ENCODE data around the gene FBRS. TPM values are rescaled to one million over a fixed set of nuclear protein-coding genes. Genes with fewer than 3 reads are reported as not detected.

The FBRS gene
- total and polyA plus RNA-seq, 2 donors (not counting 3 experiments of a cell fraction or from before 2014, with no cell fraction given), result 15.5 to 68.6 TPM

- Histone ChIP-seq H2AFZ (ENCODE audit: low read depth, low read length) (peak overlapping the region; percentile 5), H3K4me2 (ENCODE audit: insufficient read depth, low read length) (peak overlapping the region; percentile 62), H3K9me3 (replicated peaks; ENCODE audit: control insufficient read depth, insufficient read depth, low read length) (no peaks in the 10 kb centered on the region), H3K9ac (replicated peaks; ENCODE audit: extremely low read depth, insufficient read depth, low read length) (peak overlapping the region; percentile 73), H3K9me1 (replicated peaks; ENCODE audit: control insufficient read depth, extremely low read depth, insufficient read depth, low read length) (no peaks in the 10 kb centered on the region), H3K79me2 (ENCODE audit: control insufficient read depth, insufficient read depth, low read length) (peaks cover 8% of the 10 kb centered on the region), H3K27ac (ENCODE audit: insufficient read depth, low read depth, low read length) (peak overlapping the region; percentile 52), H3K4me1 (ENCODE audit: control insufficient read depth, extremely low read depth, insufficient read depth, low read length) (peaks cover 11% of the 10 kb centered on the region), H3K36me3 (ENCODE audit: control insufficient read depth in 2 of 2, extremely low read depth in 1 of 2, insufficient read depth in 2 of 2, low read length in 2 of 2) (peaks cover 5 to 23% of the 10 kb centered on the region in 2 experiments), H4K20me1 (replicated peaks; ENCODE audit: control insufficient read depth, extremely low read depth, insufficient read depth, low read length) (no peaks in the 10 kb centered on the region), H3K4me3 (replicated peaks in 1 of 3; ENCODE audit: insufficient read depth in 1 of 3, low read depth in 1 of 3, low read length in 3 of 3) (peak overlapping the region; percentile 36 to 95 (median 66)), H3K27me3 (ENCODE audit: control insufficient read depth in 2 of 2, insufficient read depth in 2 of 2, low read length in 2 of 2) (no peaks in the 10 kb centered on the region)
- intact Hi-C loops (cut with micrococcal nuclease), result loop anchor here (2.0 to 10.0 kb wide), 5 partner anchors 47 to 557 kb away; partner anchors contain the start of genes FBXL19, SRCAP, TBC1D10B and TBX6
- FAIRE-seq (no peak), DNase-seq (ENCODE audit: low read depth, low spot score) (peak; percentile 59)
- BruUV-seq (replicated peaks), result no TSS peak
- ChIA-PET CTCF (interaction anchor here (0.7 to 2.5 kb wide), 10 partner anchors 8 to 234 kb away, joined by 3 to 21 read pairs (median 4); partner anchors contain the start of gene DCTPP1), POLR2A (interaction anchor here (1.3 kb wide), 1 partner anchor 17 kb away, joined by 8 read pairs; no protein-coding TSS in a partner anchor)
- no peak for TF ChIP-seq EZH2 (IDR thresholded peaks at IDR 0.05; ENCODE audit: borderline replicate concordance, low read depth, low read length, severe bottlenecking)
- no peak for TF ChIP-seq JUN (IDR thresholded peaks at IDR 0.05; ENCODE audit: borderline replicate concordance, insufficient read depth, insufficient read length, low read depth)
- TF ChIP-seq MYC (IDR thresholded peaks at IDR 0.05; ENCODE audit: low read depth, low read length), result no peak
- TF ChIP-seq POLR2AphosphoS5 (IDR thresholded peaks at IDR 0.05; ENCODE audit: insufficient read depth, low read depth, low read length), result peak; percentile 52
- no peak for TF ChIP-seq GATA2 (IDR thresholded peaks at IDR 0.05; ENCODE audit: insufficient read depth, insufficient read length, low read depth, low read length)
- TF ChIP-seq MAX (IDR thresholded peaks at IDR 0.05; ENCODE audit: insufficient read depth, insufficient read length), result no peak
- TF ChIP-seq POLR2A (IDR thresholded peaks at IDR 0.05; ENCODE audit: low read depth, low read length), result peak; percentile 19
- peak; percentile 52 to 73 for TF ChIP-seq CTCF (IDR thresholded peaks at IDR 0.05; ENCODE audit: extremely low read depth in 1 of 2, insufficient read depth in 1 of 2, low read depth in 1 of 2, low read length in 2 of 2)
- no peak for TF ChIP-seq FOS (IDR thresholded peaks at IDR 0.05; ENCODE audit: borderline replicate concordance, insufficient read depth, low read length)
- dilution Hi-C loops (cut with MboI; ENCODE audit: extremely low pct_ligation_motif_present, low sequenced_read_pairs), result no loop called here
Observed at GRCh38 chr16:30651124-30652004, 6.9 kb upstream of the FBRS start.

Measured in endothelial cell of umbilical vein (primary cell).